Suprapubic skin (tissue), 4 donors: Measurements from ENCODE around the gene GPHA2. TPM values are rescaled to one million over a fixed set of nuclear protein-coding genes. Genes with fewer than 3 reads are reported as not detected.
A peak's percentile ranks its signal among the peaks of the same experiment; 100 is the strongest.

Experiments used
- DNase-seq, 2 donors: peaks; one replicate each; pipeline ENCODE4 v3.0.0-alpha.2; 2019; ENCODE audit warnings: low spot score in 2 of 2
- H3K27ac ChIP-seq: fragments of 200-600 bp; sonication (generic); one replicate; pipeline ENCODE4 v1.5.1; 2019
- H3K27me3 ChIP-seq: fragments of 200-600 bp; sonication (generic); one replicate; pipeline ENCODE4 v1.5.1; 2019
- H3K36me3 ChIP-seq: fragments of 200-600 bp; sonication (generic); one replicate; pipeline ENCODE4 v1.5.1; 2019
- H3K4me1 ChIP-seq: fragments of 200-600 bp; sonication (generic); one replicate; pipeline ENCODE4 v1.5.1; 2019
- H3K4me3 ChIP-seq: fragments of 200-600 bp; sonication (generic); one replicate; pipeline ENCODE4 v1.5.1; 2019; ENCODE audit warnings: mild to moderate bottlenecking
- H3K9me3 ChIP-seq: fragments of 200-600 bp; sonication (generic); one replicate; pipeline ENCODE4 v1.5.1; 2019
- CTCF ChIP-seq, 2 donors: fragments of 200-600 bp in 1 of 2; fragments of 450-650 bp in 1 of 2; sonication (generic) in 1 of 2; IDR thresholded peaks; one replicate each; pipeline ENCODE4 v1.5.1; 2016 to 2019; ENCODE audit warnings: antibody characterized with exemption in 2 of 2, mild to moderate bottlenecking in 1 of 2, moderate library complexity in 1 of 2
- EP300 ChIP-seq: sonication (generic); formaldehyde crosslinking; IDR thresholded peaks from one replicate; pipeline ENCODE4 v1.6.1; 2017; ENCODE audit warnings: antibody characterized with exemption
- POLR2A ChIP-seq, 2 donors: fragments of 450-650 bp; IDR thresholded peaks; one replicate each; pipeline ENCODE4 v1.6.1; 2017; ENCODE audit warnings: antibody characterized with exemption in 2 of 2, mild to moderate bottlenecking in 2 of 2, moderate library complexity in 2 of 2
- POLR2AphosphoS5 ChIP-seq, 3 donors: sonication (generic); formaldehyde crosslinking; IDR thresholded peaks; one replicate each; pipeline ENCODE4 v1.6.1; 2017; ENCODE audit warnings: antibody characterized with exemption in 3 of 3
- WGBS: methylation state at CpG from one replicate; pipeline ENCODE4 v1.1.5; 2018; 5-methylcytosine and 5-hydroxymethylcytosine counted together
- total RNA-seq, 4 donors: library from RNA; depleted of rRNA; stranded (reverse); fragments of >200 nt; gene quantifications; one replicate each; pipeline ENCODE4 v1.1.0, GENCODE V29; 2016

GPHA2 gene
- total RNA-seq, 4 donors from 2014 or later, result not detected

GRCh38 chr11:64918017-64918416, 17.7 kb downstream of the GPHA2 start:
- DNase-seq, result no peak
- H3K9me3 ChIP-seq, result no peaks in the 10 kb centered on the region
- H3K36me3 ChIP-seq, result peaks cover 13% of the 10 kb centered on the region
- H3K4me3 ChIP-seq, result peak overlapping the region; percentile 93
- H3K27me3 ChIP-seq, result no peaks in the 10 kb centered on the region
- H3K27ac ChIP-seq, result peak overlapping the region; percentile 44
- TF ChIP-seq POLR2A (IDR thresholded peaks at IDR 0.05), result no peak
- no peak for TF ChIP-seq EP300
- no peak for TF ChIP-seq POLR2AphosphoS5 (IDR thresholded peaks at IDR 0.05)
- no peak for TF ChIP-seq CTCF (IDR thresholded peaks at IDR 0.05)
- H3K4me1 ChIP-seq, result peaks cover 34% of the 10 kb centered on the region
- WGBS, result 21% methylated on average over 4 of the region's 4 CpGs

- 3% methylated on average over 6 of the region's 6 CpGs for WGBS
- peaks cover 17% of the 10 kb centered on the region for H3K36me3 ChIP-seq
Measured at GRCh38 chr11:64917663-64917995, 18.1 kb downstream of the GPHA2 start.

GRCh38 chr11:64916775-64917662, 18.7 kb downstream of the GPHA2 start, which contains the start of gene ATG2A:
Gene ATG2A, minus strand, starts transcription at chr11:64917209. Its CDS starts 74 bp downstream, at chr11:64917135.
- H3K9me3 ChIP-seq, result no peaks in the 10 kb centered on the region
- DNase-seq, result peak; percentile 99 to 100
- H3K4me3 ChIP-seq, result peak within 1 kb of the TSS; percentile 93
- H3K27me3 ChIP-seq, result no peaks in the 10 kb centered on the region
- peaks cover 23% of the 10 kb centered on the region for H3K36me3 ChIP-seq
- H3K4me1 ChIP-seq, result peaks cover 34% of the 10 kb centered on the region
- WGBS, result under 1% methylated on average over 30 of the region's 57 CpGs
- peak within 1 kb of the TSS; percentile 81 for H3K27ac ChIP-seq
- TF ChIP-seq POLR2A (IDR thresholded peaks at IDR 0.05), result peak; percentile 62 to 76
- no peak for TF ChIP-seq CTCF (IDR thresholded peaks at IDR 0.05)
- no peak for TF ChIP-seq EP300
- peak in 2 of 3 donors; percentile 15 to 90 for TF ChIP-seq POLR2AphosphoS5 (IDR thresholded peaks at IDR 0.05)

More at GRCh38 chr11:64917663-64917995, 18.1 kb downstream of the GPHA2 start:
- H3K4me3 ChIP-seq, result peak overlapping the region; percentile 93
- DNase-seq, result no peak
- peak overlapping the region; percentile 44 for H3K27ac ChIP-seq
- H3K4me1 ChIP-seq, result peaks cover 34% of the 10 kb centered on the region
- TF ChIP-seq EP300 (no peak), POLR2A (IDR thresholded peaks at IDR 0.05) (no peak), CTCF (IDR thresholded peaks at IDR 0.05) (no peak), POLR2AphosphoS5 (IDR thresholded peaks at IDR 0.05) (no peak)
- no peaks in the 10 kb centered on the region for H3K27me3 ChIP-seq
- H3K9me3 ChIP-seq, result no peaks in the 10 kb centered on the region

- Histone ChIP-seq H3K27me3 (no peaks in the 10 kb centered on the region), H3K36me3 (peaks cover 31% of the 10 kb centered on the region), H3K4me1 (peaks cover 34% of the 10 kb centered on the region), H3K27ac (peak overlapping the region; percentile 81), H3K4me3 (peak overlapping the region; percentile 93), H3K9me3 (no peaks in the 10 kb centered on the region)
- DNase-seq, result peak in 1 of 2 donors; percentile 87
- WGBS, result 2% methylated on average over 16 of the region's 23 CpGs
- TF ChIP-seq POLR2AphosphoS5 (IDR thresholded peaks at IDR 0.05) (no peak), POLR2A (IDR thresholded peaks at IDR 0.05) (no peak), EP300 (no peak), CTCF (IDR thresholded peaks at IDR 0.05) (no peak)
Measured at GRCh38 chr11:64916040-64916774, 19.5 kb downstream of the GPHA2 start.
